K562 (cell line): ENCODE results near the gene CAPZA1. TPM values are rescaled to one million over a fixed set of nuclear protein-coding genes. Genes with fewer than 3 reads are reported as not detected.

Source experiments
- BCOR ChIP-seq: fragments of 450-650 bp; IDR thresholded peaks from 2 replicates; pipeline ENCODE4 v1.6.1; 2016
- CEBPG ChIP-seq, 3 experiments: fragments of 200-800 bp in 1 of 3; sonication (Bioruptor generic) in 1 of 3; sonication (generic) in 1 of 3; formaldehyde crosslinking in 1 of 3; IDR thresholded peaks in 2 of 3; conservative IDR thresholded peaks in 1 of 3; 2 replicates each; pipeline versions ENCODE4 v1.6.1 to v1.8.0; 2016 to 2022; ENCODE audit warnings: missing compliant biosample characterization in 2 of 3, missing genetic modification characterization in 2 of 3, mild to moderate bottlenecking in 1 of 3, missing genetic modification reagents in 1 of 3
- DMBX1 ChIP-seq: fragments of 250-450 bp; sonication (Bioruptor Pico); IDR thresholded peaks from 2 replicates; pipeline ENCODE4 v1.8.0; 2022; ENCODE audit warnings: inconsistent platforms, mild to moderate bottlenecking, moderate library complexity, borderline replicate concordance
- HOXB6 ChIP-seq: fragments of 250-450 bp; sonication (Bioruptor Pico); IDR thresholded peaks from 2 replicates; pipeline ENCODE4 v1.5.1; 2022; ENCODE audit warnings: mild to moderate bottlenecking, borderline replicate concordance
- NFIC ChIP-seq: fragments of 450-650 bp; IDR thresholded peaks from 2 replicates; pipeline ENCODE4 v1.6.1; 2017; ENCODE audit warnings: mild to moderate bottlenecking, inconsistent platforms
- SP1 ChIP-seq: sonication (generic); formaldehyde crosslinking; IDR thresholded peaks from 2 replicates; pipeline ENCODE4 v1.8.1; 2022; ENCODE audit warnings: mild to moderate bottlenecking, missing genetic modification reagents
- TRIM24 ChIP-seq, 2 experiments: fragments of 450-650 bp; IDR thresholded peaks; 2 replicates each; pipeline ENCODE4 v1.6.1; 2016
- WHSC1 ChIP-seq: IDR thresholded peaks from one replicate; pipeline ENCODE4 v1.6.1; 2012; ENCODE audit warnings: low read length, control low read depth, inconsistent platforms
- XRCC4 ChIP-seq: IDR thresholded peaks from one replicate; pipeline ENCODE4 v1.6.1; 2011; ENCODE audit not compliant: insufficient read depth, insufficient read length; ENCODE audit errors: extremely low read depth
- ZBTB17 ChIP-seq: fragments of 450-650 bp; formaldehyde crosslinking; IDR thresholded peaks from 2 replicates; pipeline ENCODE4 v1.4.0; 2020; ENCODE audit warnings: mild to moderate bottlenecking
- ZEB2 ChIP-seq: fragments of 450-650 bp; IDR thresholded peaks from 2 replicates; pipeline ENCODE4 v1.6.1; 2016
- ZNF511 ChIP-seq: sonication (generic); formaldehyde crosslinking; IDR thresholded peaks from 2 replicates; pipeline ENCODE4 v1.8.0; 2022; ENCODE audit warnings: mild to moderate bottlenecking, missing genetic modification reagents
- ZNF764 ChIP-seq: fragments of 250-450 bp; sonication (Bioruptor Pico); IDR thresholded peaks from 2 replicates; pipeline ENCODE4 v1.4.0; 2020; ENCODE audit warnings: low read depth, mild to moderate bottlenecking, moderate library complexity
- polyA plus RNA-seq, 8 experiments: library from polyadenylated mRNA; depleted of rRNA in 4 of 8; stranded (reverse) in 5 of 8; unstranded in 3 of 8; fragments of >200 nt; fragmentation: Nextera tagmentation in 2 of 8; fragmentation: Illumina TruSeq in 1 of 8; extraction: Ambion mirVana in 2 of 8; extraction: Trizol in 1 of 8; gene quantifications; 2 replicates each; pipeline versions ENCODE4 v1.2.1 to v1.2.3, GENCODE V29; 2011 to 2014; ENCODE audit warnings: inconsistent platforms in 1 of 8, missing spikeins in 1 of 8
- total RNA-seq, 7 experiments: library from RNA; depleted of rRNA in 6 of 7; stranded (reverse); fragments of >200 nt in 6 of 7; fragmentation: Illumina TruSeq in 2 of 7; extraction: Trizol in 2 of 7; gene quantifications; 2 replicates each; pipeline versions ENCODE4 v1.2.1 to v1.2.3, GENCODE V29; 2011 to 2021; ENCODE audit warnings: low replicate concordance in 1 of 7
- TF ChIP-seq, protein P1 (sequence below): fragments of 450-650 bp; IDR thresholded peaks from 2 replicates; pipeline ENCODE4 v1.7.1; 2018; ENCODE audit warnings: mild to moderate bottlenecking, low read depth; ENCODE audit not compliant: partially characterized antibody
- TF ChIP-seq, protein P2 (sequence below): fragments of 450-650 bp; IDR thresholded peaks from one replicate; pipeline ENCODE4 v1.6.1; 2018; ENCODE audit warnings: mild to moderate bottlenecking, moderate library complexity; ENCODE audit not compliant: partially characterized antibody
- TF ChIP-seq, protein P3 (sequence below): fragments of 200-800 bp; sonication (Bioruptor generic); IDR thresholded peaks from 2 replicates; pipeline ENCODE4 v1.6.1; 2016; ENCODE audit warnings: missing genetic modification characterization, missing compliant biosample characterization

CAPZA1 gene
- total and polyA plus RNA-seq, 9 of the 15 experiments (the other 6 are each of a cell fraction or from before 2014, with no cell fraction given) = 237 to 1,020 (median 306) TPM

DNA sequence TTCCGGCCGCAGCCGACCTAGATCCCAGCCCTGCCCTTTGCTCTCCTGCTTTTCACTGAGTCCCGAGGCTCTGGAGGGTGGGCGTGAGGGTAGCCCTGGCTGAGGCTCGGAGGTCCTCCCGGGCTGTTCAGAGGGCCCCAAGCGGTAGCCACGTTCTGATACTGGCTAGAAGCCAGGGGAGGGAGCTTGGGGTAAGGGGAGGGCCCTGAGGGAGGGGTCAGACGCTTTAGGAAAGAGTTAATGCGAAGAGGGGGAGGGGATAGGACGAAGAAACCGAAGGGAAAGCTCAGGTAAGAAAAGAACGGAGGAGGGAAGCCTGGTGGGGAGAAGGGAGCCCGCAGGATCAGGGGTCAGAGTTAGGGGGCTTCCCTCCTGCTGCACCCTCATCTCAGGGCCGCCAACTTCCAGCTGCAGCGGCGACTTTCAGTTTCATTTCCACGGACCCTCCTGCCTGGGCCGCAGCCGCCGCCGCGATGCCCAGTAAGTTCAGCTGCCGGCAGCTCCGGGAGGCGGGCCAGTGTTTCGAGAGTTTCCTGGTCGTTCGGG lies 54.9 kb downstream of the CAPZA1 start, which contains the start of gene MOV10 (continued):
- TF ChIP-seq WHSC1 (no peak), ZEB2 (peak; percentile 60), ZNF764 (peak; percentile 64; the same call in 1 of the 2 replicates), XRCC4 (no peak), ZNF511 (CRISPR knock-in tag) (0 out of 2 replicates have a peak, but pooled peaks have one; percentile 4), DMBX1 (CRISPR knock-in tag) (no peak), NFIC (peak; percentile 98), BCOR (peak; percentile 61), ZBTB17 (CRISPR knock-in tag) (peak; percentile 79), CEBPG (CRISPR knock-in tag; IDR thresholded peaks at IDR 0.05) (no peak), CEBPG (tag; conservative IDR thresholded peaks at IDR 0.05 in 1 of 2, IDR thresholded peaks at IDR 0.05 in 1 of 2) (no peak), TRIM24 (IDR thresholded peaks at IDR 0.05) (peak; percentile 38 to 49; a peak in 1 of 4 replicates), HOXB6 (CRISPR knock-in tag) (0 out of 2 replicates have a peak, but pooled peaks have one; percentile 3), SP1 (peak; percentile 61; the same call in 1 of the 2 replicates)
- TF ChIP-seq, protein P1, sequence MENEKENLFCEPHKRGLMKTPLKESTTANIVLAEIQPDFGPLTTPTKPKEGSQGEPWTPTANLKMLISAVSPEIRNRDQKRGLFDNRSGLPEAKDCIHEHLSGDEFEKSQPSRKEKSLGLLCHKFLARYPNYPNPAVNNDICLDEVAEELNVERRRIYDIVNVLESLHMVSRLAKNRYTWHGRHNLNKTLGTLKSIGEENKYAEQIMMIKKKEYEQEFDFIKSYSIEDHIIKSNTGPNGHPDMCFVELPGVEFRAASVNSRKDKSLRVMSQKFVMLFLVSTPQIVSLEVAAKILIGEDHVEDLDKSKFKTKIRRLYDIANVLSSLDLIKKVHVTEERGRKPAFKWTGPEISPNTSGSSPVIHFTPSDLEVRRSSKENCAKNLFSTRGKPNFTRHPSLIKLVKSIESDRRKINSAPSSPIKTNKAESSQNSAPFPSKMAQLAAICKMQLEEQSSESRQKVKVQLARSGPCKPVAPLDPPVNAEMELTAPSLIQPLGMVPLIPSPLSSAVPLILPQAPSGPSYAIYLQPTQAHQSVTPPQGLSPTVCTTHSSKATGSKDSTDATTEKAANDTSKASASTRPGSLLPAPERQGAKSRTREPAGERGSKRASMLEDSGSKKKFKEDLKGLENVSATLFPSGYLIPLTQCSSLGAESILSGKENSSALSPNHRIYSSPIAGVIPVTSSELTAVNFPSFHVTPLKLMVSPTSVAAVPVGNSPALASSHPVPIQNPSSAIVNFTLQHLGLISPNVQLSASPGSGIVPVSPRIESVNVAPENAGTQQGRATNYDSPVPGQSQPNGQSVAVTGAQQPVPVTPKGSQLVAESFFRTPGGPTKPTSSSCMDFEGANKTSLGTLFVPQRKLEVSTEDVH = peak; percentile 74
- TF ChIP-seq, protein P2, sequence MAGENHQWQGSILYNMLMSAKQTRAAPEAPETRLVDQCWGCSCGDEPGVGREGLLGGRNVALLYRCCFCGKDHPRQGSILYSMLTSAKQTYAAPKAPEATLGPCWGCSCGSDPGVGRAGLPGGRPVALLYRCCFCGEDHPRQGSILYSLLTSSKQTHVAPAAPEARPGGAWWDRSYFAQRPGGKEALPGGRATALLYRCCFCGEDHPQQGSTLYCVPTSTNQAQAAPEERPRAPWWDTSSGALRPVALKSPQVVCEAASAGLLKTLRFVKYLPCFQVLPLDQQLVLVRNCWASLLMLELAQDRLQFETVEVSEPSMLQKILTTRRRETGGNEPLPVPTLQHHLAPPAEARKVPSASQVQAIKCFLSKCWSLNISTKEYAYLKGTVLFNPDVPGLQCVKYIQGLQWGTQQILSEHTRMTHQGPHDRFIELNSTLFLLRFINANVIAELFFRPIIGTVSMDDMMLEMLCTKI = no peak
- TF ChIP-seq, protein P3, sequence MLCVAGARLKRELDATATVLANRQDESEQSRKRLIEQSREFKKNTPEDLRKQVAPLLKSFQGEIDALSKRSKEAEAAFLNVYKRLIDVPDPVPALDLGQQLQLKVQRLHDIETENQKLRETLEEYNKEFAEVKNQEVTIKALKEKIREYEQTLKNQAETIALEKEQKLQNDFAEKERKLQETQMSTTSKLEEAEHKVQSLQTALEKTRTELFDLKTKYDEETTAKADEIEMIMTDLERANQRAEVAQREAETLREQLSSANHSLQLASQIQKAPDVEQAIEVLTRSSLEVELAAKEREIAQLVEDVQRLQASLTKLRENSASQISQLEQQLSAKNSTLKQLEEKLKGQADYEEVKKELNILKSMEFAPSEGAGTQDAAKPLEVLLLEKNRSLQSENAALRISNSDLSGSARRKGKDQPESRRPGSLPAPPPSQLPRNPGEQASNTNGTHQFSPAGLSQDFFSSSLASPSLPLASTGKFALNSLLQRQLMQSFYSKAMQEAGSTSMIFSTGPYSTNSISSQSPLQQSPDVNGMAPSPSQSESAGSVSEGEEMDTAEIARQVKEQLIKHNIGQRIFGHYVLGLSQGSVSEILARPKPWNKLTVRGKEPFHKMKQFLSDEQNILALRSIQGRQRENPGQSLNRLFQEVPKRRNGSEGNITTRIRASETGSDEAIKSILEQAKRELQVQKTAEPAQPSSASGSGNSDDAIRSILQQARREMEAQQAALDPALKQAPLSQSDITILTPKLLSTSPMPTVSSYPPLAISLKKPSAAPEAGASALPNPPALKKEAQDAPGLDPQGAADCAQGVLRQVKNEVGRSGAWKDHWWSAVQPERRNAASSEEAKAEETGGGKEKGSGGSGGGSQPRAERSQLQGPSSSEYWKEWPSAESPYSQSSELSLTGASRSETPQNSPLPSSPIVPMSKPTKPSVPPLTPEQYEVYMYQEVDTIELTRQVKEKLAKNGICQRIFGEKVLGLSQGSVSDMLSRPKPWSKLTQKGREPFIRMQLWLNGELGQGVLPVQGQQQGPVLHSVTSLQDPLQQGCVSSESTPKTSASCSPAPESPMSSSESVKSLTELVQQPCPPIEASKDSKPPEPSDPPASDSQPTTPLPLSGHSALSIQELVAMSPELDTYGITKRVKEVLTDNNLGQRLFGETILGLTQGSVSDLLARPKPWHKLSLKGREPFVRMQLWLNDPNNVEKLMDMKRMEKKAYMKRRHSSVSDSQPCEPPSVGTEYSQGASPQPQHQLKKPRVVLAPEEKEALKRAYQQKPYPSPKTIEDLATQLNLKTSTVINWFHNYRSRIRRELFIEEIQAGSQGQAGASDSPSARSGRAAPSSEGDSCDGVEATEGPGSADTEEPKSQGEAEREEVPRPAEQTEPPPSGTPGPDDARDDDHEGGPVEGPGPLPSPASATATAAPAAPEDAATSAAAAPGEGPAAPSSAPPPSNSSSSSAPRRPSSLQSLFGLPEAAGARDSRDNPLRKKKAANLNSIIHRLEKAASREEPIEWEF (CRISPR knock-in tag) = 0 out of 2 replicates have a peak, but pooled peaks have one; percentile 1
